HG03442 (cell line): ENCODE measurements around the gene SLC22A4.

Experiments used
- ATAC-seq: cut with Tn5 transposase; IDR thresholded peaks from one replicate; pipeline ENCODE4 v1.9.1; 2021; ENCODE audit warnings: mild to moderate bottlenecking, moderate library complexity; ENCODE audit not compliant: unreplicated experiment

The SLC22A4 gene

GRCh38 chr5:132273631-132274030 lies 20.6 kb upstream of the SLC22A4 start:
- ATAC-seq, result no peak

- no peak for ATAC-seq
Observed at GRCh38 chr5:132274050-132274792, 20.0 kb upstream of the SLC22A4 start.

GRCh38 chr5:132275367-132276220 lies 18.6 kb upstream of the SLC22A4 start:
- ATAC-seq, result no peak

GRCh38 chr5:132277256-132277655 lies 16.9 kb upstream of the SLC22A4 start:
- ATAC-seq, result no peak

GRCh38 chr5:132277971-132278853 lies 16.0 kb upstream of the SLC22A4 start:
- no peak for ATAC-seq

- ATAC-seq, result no peak
Observed at GRCh38 chr5:132279801-132280200, 14.4 kb upstream of the SLC22A4 start.

- no peak for ATAC-seq
Observed at GRCh38 chr5:132280371-132281240, 13.6 kb upstream of the SLC22A4 start.

GRCh38 chr5:132281856-132282614 lies 12.2 kb upstream of the SLC22A4 start:
- ATAC-seq, result no peak

- no peak for ATAC-seq
Observed at GRCh38 chr5:132283423-132284043, 10.7 kb upstream of the SLC22A4 start.

GRCh38 chr5:132289097-132289496 lies 5.1 kb upstream of the SLC22A4 start:
- no peak for ATAC-seq

GRCh38 chr5:132291026-132291425 lies 3.2 kb upstream of the SLC22A4 start:
- no peak for ATAC-seq

GRCh38 chr5:132293066-132293991 lies 865 bp upstream of the SLC22A4 start:
- peak; percentile 39 for ATAC-seq

- ATAC-seq, result peak; percentile 1
Observed at GRCh38 chr5:132294728-132295504, 722 bp downstream of the SLC22A4 start.

GRCh38 chr5:132295505-132296411 lies 1.6 kb downstream of the SLC22A4 start:
- no peak for ATAC-seq

- ATAC-seq, result no peak
Observed at GRCh38 chr5:132296412-132297016, 2.3 kb downstream of the SLC22A4 start.
